Putamen (tissue), 1 donor: ENCODE measurements around the gene GPSM3.

Experiments
- DNase-seq: peaks from one replicate; pipeline ENCODE4 v3.0.0-alpha.2; 2016; ENCODE audit warnings: low spot score

GPSM3 gene

DNA sequence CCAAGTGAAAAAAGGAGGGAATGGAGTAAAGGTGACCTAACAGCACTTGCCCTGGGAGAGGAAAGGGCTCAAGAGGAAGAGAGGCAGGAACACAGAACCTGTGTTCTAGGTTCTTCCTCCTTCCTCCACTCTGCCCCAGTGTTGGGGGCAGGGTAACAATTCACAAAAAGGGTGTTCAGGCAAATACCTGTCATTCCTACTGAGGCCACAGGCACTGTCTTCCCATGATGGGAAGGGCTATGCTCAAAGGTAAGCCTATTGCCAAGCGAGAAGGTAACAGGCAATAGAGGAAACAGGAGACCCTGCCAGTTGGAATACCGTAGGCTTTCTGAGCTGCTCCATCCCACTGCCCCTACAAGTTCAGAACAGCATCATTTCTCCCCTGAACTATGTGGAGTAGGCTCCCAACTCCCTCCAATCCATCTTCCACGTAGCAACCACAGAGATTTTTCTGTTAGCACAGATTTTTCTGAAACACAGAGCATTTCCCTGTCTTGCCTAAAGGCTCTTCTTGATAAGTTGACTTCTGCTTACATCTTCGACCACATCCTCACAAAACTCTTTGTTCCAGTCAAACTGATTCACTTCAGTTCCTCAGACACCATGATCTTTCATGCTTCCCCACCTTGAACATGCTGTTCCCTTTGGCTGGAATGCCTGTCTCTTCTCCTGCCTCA lies 19.3 kb downstream of the GPSM3 start:
- DNase-seq, result no peak

DNA sequence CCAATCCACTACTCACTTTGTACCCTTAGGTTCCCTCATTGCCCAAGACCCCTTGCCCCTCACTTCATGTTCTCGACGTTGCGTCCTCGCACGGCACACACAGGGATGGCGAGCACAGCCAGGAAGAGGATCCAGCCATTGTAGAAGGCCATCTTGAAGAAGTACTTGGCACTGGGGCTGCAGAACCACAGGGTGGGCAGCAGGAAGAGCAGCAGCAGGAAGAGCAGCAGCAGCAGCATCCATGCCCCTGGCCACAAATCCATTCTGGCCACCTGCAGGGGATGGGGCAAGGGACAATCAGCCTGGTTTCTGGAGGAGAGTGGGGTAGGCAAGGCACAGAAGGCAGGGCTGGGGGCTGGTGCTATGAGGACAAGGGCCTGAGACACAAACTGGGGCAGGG lies 21.2 kb downstream of the GPSM3 start:
- no peak for DNase-seq

DNA sequence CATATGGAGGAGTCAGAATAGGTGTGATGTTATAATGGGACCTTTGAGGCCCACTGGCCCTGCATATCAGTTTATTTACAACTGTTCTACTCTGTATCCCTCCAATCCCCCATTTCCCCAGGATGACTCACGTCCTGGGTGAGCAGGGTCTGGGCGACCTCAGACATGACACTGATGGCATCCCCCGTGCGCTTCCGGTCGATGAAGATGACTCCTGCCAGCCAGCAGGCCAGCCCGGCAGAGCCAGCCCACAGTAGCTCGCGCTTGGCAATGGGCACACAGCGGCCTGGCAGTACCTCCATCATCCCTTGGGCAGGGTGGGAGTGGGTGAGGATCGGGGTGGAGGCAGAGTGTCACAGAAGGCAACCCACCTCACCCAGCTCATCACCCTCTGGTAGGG lies 22.1 kb downstream of the GPSM3 start:
- DNase-seq, result no peak

DNA sequence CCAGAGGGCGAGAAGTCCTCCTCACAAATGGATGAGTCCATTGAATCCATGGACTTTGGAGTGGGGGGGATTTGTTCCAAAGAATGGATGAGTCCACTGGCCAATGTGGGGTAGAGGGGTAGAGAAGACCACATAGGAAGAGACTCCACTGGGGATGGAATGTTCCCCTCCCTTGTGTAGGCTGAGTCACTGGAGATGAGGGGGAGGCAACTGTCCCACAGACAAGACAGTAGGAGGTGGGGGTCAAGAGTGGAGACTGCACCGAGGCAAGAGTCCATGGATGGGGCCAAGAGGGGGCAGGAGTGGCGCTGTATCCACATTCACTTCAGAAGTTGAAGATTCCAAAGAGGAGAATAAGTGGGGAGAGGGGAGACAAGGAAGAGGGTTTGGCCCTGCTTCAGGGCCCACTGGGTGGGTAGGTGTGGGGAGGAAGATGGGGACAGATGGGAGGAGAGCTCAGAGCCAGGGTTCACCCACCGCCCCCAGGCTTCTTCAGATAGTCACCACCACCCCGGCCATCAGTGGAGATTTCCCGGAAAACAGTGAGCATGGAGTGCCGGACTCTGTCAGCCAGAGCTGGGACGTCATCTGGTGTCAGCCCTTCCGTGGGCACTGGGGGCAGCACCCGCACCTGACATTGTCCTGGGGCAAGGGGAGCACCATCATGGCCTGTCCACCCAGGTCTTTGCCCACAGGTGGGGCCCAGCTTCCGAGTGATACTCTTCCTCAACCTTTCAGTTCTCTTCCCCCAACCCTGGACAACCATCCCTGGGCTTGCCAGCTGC lies 23.4 kb downstream of the GPSM3 start:
- no peak for DNase-seq

DNA sequence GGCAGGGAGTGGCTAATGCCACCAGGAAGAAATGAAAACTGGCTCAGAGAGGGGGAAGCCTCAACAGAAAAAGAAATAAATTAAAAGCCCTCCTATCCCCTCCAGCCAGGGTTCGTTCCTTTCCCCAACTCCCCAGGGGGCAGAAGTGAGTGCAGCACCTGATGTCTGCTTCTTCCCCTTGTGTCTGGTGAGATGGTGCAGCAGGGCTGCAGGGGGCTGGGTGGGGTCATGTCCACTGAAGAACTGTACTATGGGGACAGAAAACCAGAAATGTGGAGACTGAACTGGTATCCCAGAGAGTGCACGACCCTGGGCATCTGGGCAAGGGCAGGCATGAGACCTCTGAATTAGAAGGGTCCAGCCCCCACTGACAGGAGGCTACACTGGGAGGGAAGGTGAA lies 24.1 kb downstream of the GPSM3 start:
- no peak for DNase-seq

DNA sequence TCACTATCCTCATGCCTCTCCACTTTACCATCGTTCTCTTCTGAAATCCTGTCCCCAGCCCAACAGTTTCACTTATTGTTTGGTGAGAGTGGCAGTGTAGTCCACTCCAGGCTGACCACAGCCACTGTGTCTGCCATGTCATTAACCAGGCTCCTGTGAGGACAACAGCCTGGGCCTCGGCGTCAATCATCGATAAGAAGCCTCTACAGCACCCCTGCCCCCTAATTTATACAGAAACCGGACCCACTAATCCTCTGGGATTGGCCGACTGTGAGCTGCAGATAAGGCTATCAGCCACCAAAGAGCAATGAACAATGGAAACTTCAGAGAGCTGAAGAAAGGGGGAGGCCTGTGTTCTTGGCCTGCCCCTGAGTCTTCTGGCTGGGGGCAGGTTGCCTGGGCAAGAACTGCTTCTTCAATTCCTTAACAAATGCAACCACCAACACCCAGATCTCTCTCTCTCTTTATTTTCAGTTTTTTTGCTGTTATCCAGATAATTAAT lies 24.6 kb downstream of the GPSM3 start:
- no peak for DNase-seq

DNA sequence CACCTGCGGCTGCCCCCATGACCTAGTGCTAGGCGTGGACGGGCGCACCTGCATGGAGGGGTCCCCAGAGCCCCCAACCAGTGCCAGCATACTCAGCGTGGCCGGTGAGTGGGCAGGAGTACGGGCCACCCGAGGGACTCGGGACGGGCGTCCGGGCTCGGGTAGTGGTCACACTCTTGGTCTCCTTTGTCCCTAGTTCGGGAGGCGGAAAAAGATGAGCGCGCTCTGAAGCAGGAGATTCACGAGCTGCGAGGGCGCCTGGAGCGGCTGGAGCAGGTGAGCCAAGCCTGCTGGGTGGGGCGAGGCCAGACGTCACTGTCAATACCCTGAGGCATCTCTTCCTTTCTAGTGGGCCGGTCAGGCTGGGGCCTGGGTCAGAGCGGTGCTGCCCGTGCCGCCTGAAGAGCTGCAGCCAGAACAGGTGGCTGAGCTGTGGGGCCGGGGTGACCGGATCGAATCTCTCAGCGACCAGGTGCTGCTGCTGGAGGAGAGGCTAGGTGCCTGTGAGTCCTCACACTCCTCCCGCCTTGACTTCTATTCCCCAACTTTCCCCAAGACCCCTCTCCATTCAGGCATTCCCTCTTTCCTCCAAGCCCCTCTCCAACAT lies 25.2 kb downstream of the GPSM3 start:
- DNase-seq, result no peak

DNA sequence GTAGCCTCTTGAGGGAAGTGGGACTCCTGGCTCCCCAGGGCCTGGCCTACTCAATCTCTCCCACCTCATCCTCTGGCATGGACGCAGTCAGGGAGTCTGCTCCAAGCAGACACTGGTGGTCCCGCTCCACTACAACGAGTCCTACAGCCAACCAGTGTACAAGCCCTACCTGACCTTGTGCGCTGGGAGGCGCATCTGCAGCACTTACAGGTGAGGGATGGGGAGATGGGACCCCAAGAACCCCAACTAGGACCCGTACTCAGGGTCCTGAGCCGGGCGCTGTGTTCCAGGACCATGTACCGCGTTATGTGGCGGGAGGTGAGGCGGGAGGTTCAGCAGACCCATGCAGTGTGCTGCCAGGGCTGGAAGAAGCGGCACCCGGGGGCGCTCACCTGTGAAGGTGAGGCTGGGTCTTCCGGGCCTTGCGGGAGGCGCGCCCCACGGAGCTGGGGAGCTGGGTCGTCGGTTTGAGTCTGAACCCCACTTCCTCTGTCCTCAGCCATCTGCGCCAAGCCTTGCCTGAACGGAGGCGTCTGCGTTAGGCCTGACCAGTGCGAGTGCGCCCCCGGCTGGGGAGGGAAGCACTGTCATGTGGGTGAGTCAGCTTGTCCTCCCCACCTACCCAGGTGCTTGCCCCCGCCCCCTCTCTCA lies 25.9 kb downstream of the GPSM3 start:
- no peak for DNase-seq

DNA sequence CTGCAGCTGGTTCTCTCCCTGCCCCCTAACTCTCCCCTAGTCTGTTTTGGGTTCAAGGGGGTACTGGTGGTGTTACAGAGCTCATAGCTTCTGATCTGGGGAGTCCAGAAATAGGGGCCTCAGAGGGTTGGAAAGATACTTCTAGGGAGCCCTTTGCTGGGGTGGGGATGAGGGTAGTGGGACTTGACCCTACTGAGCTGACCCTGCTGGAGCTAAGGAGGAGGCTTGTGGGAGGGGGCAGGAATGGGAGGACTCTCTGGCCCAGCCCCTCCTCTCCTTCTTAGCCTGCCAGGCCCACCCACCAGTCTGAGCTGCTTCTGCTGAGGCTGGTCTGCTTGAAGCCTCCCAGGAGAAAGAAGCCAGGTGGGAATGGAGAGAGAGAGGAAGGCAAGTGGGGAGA lies 28.1 kb downstream of the GPSM3 start, which contains the start of gene EGFL8:
Gene EGFL8 (plus strand): TSS at position 301 of the 400 bp plus-strand sequence. CDS start 1,571 bp downstream, outside the sequence.
- DNase-seq, result no peak

DNA sequence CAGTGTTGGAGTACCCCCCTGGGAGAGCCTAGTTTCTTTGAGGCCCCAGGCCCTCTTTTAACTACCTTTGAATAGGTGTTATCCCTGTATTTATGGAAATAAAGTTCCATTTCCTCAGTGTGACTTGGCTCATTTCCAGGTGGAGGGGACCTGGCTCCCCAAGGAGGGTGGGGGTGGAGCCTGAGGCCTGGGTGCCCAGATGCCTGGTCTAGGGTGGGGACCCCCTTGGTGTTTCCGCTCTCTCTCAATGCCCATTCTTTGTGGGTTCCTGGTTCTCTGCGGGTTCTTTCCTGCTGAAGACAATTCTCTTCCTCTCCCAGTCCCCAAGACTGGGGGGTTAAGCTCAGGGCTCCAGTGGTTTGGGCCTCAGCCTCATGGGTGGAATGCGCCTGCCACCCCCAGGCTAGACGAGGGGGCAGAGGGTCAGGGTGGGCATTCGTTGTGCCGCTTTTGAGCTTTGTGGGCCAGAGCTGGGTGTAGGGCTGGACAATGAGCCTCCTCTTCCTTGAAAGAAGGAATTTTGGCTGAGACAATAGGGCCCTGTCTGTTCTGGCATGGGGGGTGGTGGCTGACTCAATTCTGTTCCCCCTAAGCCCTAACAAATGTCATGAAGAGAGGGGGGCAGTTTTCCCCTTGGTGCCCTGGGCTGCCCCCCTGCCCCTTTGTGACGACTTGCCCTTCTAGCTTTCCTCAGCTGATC lies 28.7 kb downstream of the GPSM3 start:
- DNase-seq, result peak; percentile 70

DNA sequence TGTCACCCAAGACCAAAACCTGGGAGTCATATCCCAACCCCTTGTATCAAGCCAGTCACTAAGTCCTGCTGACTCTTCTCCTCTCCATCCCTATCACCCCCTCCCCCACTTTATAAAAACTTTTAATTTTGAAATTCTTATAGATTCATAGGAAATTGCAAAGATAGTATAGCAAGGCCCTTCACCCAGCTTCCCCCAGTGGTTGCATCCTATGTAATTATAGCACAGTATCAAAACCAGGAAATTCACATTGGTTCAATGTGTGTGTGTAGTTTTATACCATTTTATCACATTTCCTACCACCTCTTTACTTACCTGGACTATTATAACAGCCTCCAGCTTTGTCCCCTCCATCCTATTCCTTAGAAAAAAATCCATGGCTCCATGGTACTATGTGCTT lies 34.4 kb downstream of the GPSM3 start:
- no peak for DNase-seq

DNA sequence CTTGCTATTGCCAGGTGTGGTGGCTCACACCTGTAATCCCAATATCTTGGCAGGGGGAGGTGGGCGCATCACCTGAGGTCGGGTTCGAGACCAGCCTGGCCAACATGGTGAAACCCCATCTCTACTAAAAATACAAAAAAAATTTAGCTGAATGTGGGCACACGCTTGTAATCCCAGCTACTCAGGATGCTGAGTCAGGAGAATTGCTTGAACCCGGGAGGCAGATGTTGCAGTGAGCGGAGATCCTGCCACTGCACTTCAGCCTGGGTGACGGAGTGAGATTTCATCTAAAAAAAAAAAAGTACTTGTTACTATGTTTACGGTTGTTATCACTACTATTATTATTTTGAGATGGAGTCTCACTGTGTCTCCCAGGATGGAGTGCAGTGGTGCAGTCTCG lies 35.6 kb downstream of the GPSM3 start:
- no peak for DNase-seq

DNA sequence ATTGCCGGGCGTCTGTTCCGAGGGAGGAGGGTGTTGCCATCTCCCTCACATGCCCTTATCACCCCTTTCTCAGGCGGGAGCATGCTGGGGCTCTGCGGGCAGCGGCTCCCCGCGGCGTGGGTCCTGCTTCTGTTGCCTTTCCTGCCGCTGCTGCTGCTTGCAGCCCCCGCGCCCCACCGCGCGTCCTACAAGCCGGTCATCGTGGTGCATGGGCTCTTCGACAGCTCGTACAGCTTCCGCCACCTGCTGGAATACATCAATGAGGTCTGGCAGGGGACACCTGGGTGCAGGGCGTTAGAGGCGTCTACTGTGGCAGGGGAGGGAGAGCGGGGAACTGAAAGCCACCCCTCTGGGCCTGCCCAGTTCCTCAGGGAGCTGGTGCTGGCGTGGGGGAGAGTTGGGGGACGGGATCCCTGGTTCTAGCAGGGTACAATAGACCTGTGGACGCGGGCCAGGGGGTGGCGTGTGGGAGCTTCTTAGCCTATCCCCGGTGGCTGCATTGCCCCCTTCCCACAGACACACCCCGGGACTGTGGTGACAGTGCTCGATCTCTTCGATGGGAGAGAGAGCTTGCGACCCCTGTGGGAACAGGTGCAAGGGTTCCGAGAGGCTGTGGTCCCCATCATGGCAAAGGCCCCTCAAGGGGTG lies 37.8 kb downstream of the GPSM3 start:
- DNase-seq, result peak; percentile 53

DNA sequence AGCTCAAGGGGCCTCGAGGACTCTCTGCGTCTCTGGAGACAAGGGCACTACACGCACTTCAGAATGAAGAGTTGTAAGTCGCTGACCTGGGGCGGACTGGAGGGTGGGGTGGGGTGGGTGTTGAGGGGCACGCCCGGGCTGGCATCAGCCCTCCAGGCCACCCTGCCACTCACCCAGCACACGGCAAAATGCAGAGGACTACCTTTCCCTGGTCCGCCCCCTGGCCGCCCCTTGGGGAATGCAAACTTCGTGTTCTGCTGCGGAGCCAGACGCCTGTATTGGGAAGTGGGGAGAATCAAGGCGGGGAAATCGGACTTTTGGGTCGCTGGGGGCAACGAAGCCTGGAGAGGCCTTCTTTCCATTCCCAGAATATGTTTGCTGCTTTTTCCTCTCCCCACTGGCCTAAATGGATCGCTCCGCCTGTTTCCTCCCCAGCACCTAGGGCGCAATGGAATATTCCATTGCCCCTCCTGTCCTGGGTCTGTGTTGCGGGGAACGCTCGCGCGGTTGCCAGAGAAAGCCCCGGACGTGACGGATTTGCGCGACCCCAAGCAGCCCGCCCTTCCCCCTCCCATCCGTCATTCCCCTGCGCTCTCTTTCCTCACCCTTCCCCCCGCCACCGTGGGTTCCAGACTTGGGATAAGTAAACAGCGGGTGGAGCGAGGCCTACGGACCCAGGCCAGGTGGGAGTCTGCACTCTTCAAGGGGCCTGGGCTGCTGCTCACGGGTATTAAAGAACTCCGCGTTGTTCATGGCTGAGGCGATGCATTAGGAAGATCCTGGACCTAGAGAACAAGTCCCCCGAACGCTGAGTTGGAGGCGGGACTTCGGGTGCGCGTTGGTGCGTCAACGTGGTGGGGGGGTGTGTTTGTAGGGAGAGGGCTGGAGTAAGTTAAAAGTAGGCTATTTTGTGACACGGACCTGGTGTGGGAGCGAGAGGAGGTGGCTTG lies 38.6 kb downstream of the GPSM3 start, which contains the start of gene PPT2:
Gene PPT2 (plus strand): TSS at position 578 of the 950 bp plus-strand sequence. CDS start 454 bp downstream, outside the sequence.
- DNase-seq, result peak; percentile 94

DNA sequence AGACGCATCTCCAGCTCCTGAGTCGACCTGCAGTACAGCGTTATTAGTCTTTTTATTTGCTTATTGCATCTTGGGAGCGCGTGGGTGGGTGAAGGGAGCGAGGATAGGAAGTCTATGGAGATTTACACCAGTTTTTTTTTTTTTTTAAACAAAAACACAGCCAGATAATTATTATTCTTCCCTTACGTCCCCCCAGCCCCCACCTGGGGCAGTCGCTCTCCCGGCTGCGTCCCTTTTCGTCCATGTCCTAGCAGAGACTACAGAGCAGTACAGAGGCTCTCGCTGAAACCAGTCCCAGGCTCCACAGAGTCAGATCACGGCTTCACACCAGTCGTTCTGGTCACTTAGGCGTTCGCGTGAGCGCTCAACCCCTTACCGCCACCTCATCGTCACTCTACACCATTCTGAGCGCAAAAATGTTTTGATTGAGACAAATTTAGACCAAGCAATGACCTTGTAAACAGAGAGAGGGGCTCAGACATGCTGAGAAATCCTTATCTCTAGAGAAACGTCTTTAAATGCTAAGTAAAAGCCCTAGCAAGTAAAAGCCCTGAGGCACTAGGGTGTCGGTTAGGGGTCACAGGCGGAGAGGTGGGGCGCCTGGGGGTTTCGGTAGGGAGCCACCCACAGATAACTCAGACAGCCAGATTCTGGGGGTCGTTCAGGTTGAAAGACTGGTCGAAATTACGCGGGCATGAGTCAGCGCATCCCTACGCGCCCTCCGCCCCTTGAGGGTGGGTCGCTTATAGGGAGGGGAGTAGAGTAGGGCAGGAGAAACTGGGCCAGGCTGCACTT lies 39.5 kb downstream of the GPSM3 start:
- DNase-seq, result no peak

DNA sequence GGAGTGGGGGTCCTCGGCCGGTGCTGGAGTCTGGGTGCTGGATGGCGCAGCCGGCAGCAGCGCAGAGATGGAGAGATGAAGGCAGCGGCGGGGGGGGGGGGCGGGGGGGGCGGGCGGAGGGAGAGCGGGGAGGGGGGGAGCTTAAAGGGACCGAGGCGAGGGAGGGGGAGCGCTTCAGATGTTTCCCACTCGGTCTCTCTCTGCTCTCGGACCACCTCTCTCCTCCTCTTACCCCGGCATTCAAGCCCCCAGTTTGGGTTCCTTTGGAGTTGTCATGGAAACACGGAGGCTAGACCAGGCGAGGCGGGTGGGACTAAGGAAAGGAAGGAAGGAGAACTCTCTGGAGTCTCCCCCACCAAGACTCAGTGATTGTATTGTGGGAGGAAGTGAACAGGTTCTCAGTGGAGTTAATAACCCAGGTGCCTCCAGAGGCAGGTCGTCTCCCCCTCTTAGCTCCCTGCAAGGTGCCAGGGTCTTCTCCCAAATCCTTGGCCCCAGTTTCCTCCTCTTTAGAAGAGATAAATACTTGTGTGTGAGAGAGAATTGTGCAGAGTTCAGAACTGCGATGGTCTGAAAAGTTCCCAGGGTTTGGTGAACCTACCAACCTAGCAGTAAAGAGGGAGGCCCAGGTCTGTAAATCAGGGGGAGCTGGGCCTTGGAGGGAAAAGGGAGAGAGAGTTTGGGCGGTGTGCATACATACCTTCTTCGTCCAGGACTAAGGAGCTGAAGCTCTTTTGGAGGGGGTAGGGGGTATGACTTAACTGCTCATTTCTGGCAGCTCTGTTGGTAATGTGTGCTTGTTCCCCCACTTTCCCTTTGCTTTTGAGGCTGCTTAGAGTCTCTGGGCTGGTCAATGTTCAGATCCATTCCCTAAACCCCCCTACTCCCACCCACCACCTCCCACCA lies 40.3 kb downstream of the GPSM3 start, which contains the start of gene PRRT1:
Gene PRRT1 (minus strand): TSS at position 77 of the 906 bp plus-strand sequence. CDS start 112 bp downstream, outside the sequence.
- DNase-seq, result peak; percentile 52

DNA sequence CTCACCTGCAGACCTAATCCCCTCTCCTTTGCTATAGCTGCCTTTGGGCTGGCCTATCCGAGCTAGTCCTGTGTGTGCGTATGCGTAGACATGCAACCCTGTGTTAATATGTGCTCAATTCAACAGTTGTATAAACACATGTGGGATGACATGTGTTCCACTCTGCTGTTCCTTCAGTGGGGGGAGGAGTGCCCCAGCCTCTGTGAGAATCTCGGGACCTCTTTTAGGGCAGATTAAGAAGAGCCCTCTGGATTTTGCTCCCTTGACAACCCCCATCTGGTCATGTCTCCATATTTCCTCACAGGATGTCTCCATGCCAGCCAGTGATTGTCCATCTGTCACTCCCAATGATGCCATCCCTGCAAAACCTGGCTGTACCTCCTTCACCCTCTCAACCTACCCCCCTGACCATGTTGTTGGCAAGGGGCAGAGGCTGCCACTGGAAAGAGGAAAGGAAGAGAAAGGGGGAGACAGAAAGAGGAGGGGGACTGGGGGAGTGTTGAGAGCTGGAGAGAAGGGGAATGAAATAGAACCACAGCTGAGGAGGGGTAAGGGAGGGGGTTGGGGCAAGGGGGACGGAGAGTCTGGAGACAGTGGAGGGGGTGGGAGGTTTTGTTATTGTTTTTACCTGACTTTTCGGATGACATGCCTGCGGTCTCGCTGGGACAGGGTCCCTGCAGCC lies 41.1 kb downstream of the GPSM3 start:
- DNase-seq, result no peak
